HPDE6-E6E7 (cell line): Measurements from ENCODE around the gene GALK2.
"Not testable (repeated sequence)": the region's sequence is repeated elsewhere in the genome, so short reads cannot be mapped to it uniquely, and the experiment has no call there.

Experiments
- DNase-seq: peaks from one replicate; pipeline ENCODE4 v3.0.0; 2011; ENCODE audit warnings: missing footprints; ENCODE audit errors: extremely low spot score

GALK2 gene

DNA sequence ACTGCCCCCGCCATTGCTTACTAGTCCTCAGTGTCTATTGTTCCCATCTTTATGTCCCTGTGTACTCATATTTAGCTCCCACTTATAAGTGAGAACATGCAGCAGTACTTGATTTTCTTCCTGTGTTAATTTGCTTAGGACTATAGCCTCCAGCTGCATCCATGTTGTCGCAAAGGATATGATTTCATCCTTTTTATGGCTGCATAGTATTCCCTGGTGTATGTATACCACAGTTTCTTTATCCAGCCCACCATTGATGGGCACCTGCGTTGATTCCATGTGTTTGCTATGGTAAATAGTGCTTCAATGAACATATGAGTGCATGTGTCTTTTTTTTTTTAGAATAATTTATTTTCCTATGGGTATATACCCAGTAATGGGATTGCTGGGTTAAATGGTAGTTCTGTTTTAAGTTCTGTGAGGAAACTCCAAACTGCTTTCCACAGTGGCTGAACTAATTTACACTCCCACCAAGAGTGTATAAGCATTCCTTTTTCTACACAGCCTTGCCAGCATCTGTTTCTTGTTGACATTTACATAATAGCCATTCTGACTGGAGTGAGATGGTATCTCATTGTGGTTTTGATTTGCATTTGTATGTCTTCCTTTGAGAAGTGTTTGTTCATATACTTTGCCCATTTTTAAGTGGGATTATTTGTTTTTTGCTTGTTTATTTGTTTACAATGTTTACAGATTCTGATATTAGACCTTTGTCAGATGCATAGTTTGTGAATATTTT is 53.7 kb downstream of the GALK2 start:
- DNase-seq, result no peak

DNA sequence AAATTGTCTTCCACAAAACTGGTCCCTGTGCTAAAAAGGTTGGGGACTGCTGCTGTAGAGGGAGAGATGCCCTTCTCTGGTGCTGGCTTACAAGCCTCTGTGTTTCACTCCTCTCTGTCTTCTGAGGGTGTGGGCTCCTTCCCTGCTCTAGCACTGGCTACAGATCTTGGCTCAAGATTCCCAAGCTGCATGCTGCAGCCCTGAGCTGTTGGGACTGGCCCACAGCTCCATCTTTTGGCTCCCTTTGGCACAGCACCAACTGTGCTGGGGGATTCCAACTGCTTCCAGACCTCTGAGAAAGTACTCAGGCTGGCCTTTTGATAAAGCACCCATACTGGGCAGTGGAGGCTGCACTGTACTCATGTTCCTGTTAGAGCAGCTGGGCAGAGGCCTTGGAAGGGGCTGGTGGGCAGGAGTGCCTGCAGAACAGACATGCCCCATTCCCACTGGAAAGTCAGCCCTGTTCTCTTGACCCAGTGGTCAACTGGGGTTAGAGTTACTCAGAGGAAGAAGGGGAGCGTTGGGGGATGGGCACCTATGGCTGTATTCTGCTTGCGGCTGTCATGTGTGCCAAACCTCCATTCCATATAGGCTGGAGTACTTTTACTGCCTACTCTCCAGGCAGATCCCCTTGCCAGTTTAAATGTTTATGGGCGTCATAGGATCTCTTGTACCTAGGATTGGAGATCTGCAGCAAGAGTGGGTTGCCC is 55.7 kb downstream of the GALK2 start:
- no peak for DNase-seq

DNA sequence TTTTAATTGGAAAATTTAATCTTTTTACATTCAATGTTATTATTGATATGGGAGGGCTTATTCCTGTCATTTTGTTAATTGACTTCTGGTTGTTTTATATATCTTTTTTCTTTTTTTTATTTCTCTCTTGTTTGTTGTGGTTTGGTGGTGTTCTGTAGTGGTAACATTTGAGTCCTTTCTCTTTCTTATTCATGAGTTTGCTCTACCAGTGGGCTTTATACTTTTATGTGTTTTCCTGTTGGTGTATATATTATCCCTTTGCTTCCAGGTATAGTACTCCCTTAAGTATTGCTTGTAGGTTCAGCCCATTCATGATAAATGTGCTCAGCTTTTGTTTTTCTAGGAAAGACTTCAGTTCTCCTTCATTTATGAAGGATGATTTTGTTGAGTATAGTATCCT is 57.6 kb downstream of the GALK2 start:
- no peak for DNase-seq

DNA sequence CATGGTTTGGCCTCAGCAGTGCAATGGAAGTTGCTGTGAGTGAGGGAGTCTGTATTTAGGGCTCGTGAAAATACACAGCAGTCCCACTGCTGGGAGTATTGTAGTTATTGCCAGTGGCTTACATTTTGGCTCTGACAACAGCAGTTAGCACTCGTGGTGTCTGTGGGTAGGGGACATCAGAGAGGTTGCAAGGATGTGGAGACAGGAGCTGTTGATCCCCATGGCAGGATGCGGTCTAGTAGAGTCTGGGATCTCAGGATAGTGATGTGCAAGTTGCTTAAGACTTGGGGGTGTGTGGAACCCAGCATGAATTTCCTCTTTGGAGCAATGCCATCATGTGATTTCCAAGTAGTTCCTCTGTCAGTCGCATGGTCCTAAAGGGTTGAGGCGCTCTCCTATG is 59.9 kb downstream of the GALK2 start:
- no peak for DNase-seq

DNA sequence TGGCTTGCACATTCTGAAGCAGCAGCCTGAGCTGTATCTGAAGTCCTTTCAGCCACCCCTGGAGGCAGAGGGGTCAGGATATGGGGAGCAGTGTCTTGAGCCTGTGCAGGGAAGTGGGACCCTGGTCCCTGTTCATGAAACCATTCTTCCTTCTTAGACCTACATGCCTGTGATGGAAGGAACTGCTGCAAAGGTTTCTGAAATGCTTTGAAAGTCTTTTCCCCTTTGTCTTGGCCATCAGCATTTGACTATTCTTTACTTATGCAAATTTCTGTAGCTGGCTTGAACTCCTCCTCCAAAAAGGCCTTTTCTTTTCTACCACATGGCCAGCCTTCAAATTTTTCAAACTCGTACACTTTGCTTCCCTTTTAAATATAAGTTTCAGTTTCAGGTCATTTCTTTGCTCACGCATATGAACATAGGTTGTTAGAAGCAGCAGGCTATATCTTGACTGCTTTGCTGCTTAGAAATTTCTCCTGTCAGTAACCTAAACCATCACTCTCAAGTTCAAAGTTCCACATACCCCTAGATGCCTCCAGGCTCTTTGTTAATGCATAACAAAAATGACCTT is 62.3 kb downstream of the GALK2 start:
- DNase-seq, result no peak

DNA sequence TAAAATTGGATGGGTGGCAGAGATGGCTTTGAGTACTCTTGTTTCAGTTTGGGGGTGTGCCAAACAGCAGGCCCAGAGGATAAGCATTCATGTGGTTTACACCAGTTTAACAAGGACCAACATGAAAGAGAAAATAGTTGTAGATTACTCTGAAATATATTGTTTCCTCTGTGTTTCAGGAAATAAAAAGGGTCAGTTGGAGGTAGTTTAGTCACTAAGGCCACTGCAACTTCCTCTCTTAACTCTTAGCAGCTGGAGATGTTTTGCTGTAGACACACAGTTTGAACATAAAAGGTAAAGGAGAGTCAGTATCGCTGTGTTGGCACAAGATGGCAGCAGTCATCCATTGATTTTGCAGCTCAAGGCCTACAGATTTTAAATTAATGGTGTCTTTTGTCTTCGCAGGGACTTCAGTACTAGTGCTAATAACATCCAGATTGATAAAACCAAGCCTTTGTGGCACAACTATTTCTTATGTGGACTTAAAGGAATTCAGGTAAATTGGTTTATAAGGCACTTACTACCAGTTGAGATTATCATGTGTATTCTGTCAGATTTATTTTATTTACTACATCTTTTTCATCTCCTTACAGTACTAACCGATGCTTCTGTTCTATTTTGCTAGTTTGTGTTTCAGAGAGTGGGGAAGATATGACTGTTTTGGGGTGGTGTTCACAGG is 65.5 kb downstream of the GALK2 start:
- peak; percentile 13 for DNase-seq

DNA sequence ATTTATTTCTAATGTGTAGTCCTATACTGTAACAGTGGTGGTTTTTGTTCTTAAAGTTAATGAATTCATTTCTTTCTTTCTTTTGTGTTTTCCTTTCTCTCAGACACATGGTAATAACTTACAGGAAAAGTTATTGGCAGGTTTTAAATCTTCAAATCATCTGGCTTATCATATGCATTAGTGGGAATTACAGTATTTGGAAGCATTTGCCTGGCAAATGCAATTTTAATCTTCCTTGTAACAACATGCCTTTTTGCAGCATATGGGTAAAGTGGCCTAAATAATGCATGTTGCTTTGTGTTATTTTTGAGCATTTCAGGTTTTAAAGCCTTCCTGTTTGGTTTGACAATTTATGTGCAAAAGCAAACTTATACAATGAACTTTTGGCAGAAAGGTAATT is 66.8 kb downstream of the GALK2 start:
- DNase-seq, result no peak

DNA sequence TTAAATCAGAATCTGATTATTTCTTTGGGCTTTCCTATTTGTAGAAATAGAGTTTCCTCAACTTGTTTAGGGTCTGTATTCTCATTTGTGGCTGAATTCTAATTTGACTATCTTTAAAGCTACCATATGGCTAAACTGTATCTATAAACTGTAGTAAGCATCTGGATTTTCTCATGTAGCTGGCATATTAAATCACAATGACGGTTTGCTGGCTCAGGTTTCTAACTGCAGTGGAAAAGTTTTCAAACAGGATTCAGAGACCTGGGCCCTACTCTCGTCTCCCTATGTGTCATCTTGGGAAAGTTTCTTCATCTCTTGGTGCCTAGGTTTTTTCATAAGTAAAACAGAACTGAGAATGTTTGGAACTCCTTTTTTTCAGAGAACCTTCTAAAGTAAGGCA is 68.3 kb downstream of the GALK2 start:
- no peak for DNase-seq

DNA sequence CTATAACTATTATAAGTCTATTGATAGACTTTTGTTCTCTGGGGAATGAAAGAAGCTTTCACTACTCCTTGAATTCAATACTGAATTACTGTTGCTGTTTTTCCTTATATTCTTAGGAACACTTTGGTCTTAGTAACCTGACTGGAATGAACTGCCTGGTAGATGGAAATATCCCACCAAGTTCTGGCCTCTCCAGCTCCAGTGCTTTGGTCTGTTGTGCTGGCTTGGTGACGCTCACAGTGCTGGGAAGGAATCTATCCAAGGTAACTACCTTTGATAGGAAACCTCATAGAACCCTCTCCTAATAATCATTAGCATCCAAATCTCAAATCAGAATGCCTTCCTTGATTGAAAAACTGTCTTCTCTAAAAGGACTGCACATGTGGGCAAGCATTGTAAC is 69.1 kb downstream of the GALK2 start:
- no peak for DNase-seq

DNA sequence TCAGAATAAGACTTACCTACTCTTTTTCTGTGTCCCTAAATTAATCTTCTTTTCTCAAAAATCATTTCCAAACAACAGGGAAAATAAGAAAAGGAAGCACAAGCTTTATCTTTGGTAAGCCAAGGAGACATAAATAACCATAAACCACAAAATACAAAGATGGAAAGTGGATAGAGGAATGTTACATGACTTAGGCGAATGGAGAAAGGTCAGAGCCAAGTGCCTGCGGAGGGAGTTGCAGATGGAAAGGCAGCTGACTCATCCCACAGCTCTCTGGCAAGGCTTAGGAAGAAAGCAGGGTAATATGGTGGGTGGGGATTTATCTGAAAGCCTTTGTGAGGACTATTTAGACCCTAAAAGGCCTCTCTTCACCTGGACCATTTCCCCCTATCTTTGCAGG is 72.8 kb downstream of the GALK2 start:
- no peak for DNase-seq

DNA sequence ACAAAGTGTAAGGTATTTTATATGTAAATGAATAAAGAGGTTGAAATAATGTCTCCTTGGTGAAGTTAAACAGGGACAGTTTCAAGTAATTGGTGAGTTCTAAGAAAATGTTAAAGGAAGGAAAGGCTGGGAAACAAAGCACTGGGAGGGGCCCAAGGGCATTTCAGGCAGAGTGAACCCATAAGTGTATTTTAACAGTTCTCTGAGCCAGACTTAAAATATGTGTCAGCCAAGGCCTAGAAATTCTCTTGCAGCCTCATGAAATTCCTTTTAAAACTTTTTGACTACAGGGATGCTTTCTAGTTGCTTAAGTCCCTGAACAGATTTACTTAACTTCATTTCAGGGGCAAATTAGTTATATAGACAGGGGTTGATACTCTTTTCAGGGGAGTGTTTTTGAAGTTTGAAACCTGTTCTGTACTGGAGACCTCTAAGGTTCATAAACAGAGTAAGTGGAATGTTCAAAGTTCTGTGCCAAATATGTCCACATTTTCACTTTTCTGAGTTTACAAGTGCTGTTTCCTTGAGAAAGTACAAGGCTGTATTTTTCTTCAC is 77.6 kb downstream of the GALK2 start:
- DNase-seq, result no peak

DNA sequence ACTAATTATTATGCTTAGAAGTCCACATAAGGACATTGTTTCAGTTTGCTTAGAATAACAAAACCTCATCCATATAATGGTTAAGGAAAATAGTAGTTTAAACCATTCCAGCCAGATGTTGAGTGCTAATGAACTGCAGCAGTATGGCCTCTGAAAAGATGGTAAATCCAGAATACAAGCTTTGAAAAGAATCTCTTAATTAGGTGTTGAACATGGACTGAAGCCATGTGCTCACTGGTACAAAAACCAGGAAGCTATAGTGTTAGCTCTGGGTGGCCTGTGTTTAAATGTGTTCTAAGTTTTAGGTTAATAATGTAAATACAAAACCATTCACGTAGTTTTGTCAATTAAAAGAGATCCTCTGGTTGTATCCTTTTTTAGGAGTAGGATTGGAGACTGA is 78.2 kb downstream of the GALK2 start:
- no peak for DNase-seq

DNA sequence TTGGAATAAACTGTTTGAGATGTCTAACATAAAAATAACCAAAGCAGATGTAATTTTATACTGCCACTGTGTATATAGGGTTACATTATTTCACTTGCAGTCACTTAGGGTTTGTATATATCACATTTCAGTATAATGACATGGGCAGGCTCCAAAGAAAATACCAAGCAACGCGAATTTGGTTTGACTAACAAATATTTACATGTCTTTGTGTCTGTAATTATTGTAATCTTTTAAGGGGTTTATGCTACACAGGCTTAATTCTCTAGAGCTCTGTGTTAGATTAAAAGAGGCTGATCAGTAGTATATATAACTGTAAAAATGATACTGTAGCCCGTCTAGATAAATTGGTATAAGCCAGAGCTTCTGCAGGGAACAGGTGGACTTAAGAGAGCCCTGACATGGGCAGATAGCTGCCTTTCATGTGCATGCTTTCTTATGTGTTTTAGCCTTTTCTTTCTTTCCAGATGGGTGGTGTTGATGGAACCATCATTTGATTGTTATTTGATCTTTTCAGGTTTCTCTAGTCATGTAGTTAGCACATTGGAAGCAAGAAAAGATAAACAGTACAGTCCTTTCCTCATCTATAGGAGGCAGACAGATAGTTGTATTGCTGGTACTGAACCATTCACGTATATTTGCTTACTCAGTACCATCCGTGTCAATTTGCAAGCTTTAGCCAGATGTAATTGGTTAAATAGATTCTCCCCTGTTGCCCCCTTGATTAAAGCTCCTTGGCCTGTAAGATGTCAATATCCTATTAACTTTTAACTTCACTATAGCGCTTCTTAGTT is 86.1 kb downstream of the GALK2 start:
- no peak for DNase-seq

DNA sequence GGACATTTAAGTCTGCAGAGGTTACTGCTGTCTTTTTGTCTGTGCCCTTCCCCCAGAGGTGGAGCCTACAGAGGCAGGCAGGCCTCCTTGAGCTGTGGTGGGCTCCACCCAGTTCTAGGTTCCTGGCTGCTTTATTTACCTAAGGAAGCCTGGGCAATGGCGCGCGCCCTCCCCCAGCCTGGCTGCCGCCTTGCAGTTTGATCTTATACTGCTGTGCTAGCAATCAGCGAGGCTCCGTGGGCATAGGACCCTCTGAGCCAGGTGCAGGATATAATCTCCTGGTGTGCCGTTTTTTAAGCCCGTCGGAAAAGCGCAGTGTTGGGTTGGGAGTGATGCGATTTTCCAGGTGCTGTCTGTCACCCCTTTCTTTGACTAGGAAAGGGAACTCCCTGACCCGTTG is 95.1 kb downstream of the GALK2 start:
- not testable (repeated sequence) for DNase-seq

DNA sequence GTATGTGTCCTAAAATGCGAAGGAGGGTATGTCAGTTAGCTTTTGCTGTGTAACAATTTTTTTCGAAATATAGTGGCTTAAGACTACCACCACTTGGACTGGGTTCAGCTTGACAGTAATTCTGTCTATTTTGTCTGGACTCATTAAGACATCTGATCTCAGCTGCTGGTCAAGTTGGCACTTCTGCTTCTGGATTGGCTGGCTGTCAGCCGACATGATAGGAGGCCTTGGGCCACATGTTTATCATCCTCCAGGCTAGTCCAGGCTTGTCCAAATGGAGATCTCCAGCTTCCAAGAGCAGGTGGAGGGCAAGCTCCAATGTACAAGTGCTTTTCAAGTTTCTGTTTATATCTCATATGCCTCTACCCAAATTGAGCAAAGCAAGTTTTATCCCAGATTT is 95.9 kb downstream of the GALK2 start:
- DNase-seq, result no peak

DNA sequence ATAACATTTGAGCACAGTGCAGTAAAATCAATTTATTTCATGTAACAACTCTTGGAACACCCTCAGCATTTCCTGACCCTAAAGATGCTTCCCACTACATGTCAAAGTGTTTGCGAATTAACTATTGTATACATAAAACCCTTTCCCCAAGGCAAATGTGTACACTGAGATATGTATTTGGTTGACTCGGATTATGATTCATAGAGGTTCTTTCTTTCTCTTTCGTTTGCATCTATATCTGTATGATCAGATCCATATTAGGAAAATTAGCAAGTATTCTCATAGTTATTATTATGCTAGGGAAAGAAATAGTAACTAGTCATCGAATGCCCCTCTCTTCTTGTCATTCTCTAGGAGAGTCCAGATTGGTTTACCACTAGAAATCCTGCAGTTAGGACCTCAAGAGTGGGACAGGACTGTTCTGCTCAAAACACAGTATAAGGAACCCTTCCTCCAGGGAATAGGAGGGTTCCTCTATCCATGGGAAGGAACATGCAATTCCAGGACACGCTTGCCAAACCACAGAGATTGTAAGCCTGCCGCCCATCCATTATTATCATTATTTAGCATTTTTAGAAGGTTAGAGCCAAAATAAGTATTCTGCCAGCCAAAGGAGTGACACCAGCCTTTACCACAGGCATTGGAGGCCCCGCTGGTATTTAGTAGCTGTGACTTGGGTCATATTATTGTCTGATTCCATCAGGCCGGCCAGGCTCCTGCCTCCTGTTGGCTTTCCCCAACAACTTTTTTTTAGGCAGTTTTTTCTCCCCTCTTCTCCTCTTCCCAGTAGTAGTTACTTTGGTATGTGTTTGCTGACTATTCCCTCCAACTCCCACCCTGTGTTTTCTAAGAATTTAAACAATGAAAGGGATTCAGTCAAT is 100.7 kb downstream of the GALK2 start:
- no peak for DNase-seq

DNA sequence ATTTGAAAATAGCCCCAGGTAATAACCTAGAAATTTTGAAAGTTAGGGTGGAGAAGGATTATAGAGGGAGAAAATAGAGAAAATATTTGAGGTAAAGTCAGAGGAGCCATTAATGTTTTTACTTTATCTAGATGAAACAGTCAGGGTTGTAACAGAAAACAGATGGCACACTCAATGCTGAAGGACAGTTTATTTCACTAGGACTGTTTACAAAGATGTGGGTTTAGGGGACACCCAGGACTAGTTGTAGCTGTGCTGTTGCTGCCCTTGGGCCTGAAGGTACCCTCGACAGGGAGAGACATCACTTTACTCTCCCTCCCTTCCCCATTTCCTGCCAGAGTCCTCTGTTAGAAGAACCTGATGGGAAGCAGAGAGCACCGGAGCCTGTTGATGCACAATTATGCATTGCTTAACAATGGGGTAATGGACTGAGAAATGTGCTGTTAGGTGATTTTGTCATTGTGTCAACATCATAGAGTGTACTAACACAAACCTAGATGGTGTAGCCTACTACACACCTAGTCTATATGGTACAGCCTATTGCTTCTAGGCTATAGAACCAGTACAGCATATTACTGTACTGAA is 103.8 kb downstream of the GALK2 start:
- DNase-seq, result no peak

DNA sequence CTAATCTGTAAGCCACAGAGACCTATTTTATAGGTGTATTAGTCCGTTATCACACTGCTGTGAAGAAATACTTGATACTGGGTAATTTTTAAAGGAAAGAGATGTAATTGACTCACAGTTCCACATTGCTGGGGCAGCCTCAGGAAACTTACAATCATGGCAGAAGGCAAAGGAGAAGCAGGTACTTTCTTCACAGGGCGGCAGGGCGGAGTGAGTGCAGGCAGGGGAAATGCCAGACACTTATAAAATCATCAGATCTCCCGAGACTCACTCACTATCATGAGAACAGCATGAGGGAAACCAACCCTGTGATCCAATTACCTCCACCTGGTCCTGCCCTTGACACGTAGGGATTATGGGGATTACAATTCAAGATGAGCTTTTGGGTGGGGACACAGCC is 108.7 kb downstream of the GALK2 start:
- DNase-seq, result no peak

DNA sequence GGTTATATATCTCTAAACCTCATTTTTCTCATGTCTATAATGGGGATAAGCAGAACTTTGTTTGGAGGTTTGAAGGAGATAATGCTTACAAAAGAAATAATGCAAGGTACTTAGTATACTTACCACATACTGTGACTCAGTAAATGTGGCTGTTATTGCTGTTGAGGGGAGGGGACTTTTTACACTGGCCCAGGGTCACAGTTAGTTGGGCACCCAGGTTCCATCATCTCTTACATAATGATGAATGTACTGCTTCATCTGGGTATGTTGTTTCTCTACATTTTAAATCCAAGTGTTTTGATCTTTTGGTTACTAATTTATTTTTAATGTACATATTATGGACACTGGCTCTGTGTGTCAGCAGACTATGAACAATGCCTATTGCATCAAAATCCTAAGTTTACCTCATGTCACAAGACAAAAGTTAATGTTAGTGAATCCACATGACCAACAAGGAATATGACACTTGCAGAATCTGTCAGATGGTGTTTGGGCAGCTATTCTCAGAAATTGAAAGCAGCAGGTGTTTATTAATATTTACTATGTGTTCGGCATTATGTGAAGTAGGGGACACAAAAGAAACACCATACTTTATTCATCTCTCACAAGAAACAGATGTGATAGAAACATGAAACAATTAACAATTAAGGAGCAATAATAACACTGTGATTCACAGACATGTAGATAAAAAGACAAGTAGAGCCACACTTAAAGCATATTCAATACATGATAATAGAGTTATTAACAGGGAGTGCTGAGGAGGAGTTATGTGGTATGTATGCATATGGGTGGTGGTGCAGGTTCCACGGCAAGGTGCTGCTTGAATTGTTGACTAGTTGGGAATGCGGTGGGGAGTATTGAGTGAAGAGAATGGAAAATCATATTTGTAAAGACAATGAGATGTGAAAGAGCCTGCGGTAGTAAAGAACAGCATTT is 109.7 kb downstream of the GALK2 start:
- no peak for DNase-seq
